ENCODE data around the gene TSR3.

TSR3 gene

GRCh38 chr16:1350691-1351090, 987 bp downstream of the TSR3 start:
- no peak for DNase-seq

- DNase-seq, result no peak
These were observed 1.7 kb downstream of the TSR3 start for GRCh38 chr16:1349951-1350350.

- DNase-seq, result no peak
These were observed 2.3 kb downstream of the TSR3 start for GRCh38 chr16:1349351-1349750.

GRCh38 chr16:1348926-1349325, 2.8 kb downstream of the TSR3 start:
- DNase-seq, result no peak

GRCh38 chr16:1348441-1348840, 3.2 kb downstream of the TSR3 start:
- no peak for DNase-seq

GRCh38 chr16:1347962-1348361, 3.7 kb downstream of the TSR3 start:
- DNase-seq, result no peak

GRCh38 chr16:1347286-1347855, 4.3 kb downstream of the TSR3 start:
- DNase-seq, result no peak

GRCh38 chr16:1346422-1347285, 5.0 kb downstream of the TSR3 start:
- DNase-seq, result no peak

GRCh38 chr16:1345651-1346421, 5.8 kb downstream of the TSR3 start:
- no peak for DNase-seq

GRCh38 chr16:1345087-1345486, 6.6 kb downstream of the TSR3 start:
- no peak for DNase-seq

- no peak for DNase-seq
These were observed 7.2 kb downstream of the TSR3 start for GRCh38 chr16:1344499-1344898.

GRCh38 chr16:1343428-1344242, 8.0 kb downstream of the TSR3 start:
- DNase-seq, result no peak

GRCh38 chr16:1342526-1343427, 8.9 kb downstream of the TSR3 start:
- peak; percentile 94 for DNase-seq

GRCh38 chr16:1341495-1342420, 9.9 kb downstream of the TSR3 start:
- no peak for DNase-seq

- DNase-seq, result no peak
These were observed 10.8 kb downstream of the TSR3 start for GRCh38 chr16:1340730-1341494.

- DNase-seq, result no peak
These were observed 12.6 kb downstream of the TSR3 start for GRCh38 chr16:1338855-1339675.

- no peak for DNase-seq
These were observed 13.5 kb downstream of the TSR3 start for GRCh38 chr16:1338119-1338730.

GRCh38 chr16:1337486-1337885, 14.2 kb downstream of the TSR3 start:
- DNase-seq, result no peak

GRCh38 chr16:1336619-1337018, 15.1 kb downstream of the TSR3 start:
- DNase-seq, result no peak
